Peyer's patch (tissue), 4 donors: ENCODE data around the gene SNRPA. TPM values are rescaled to one million over a fixed set of nuclear protein-coding genes. Genes with fewer than 3 reads are reported as not detected.

Source experiments
- DNase-seq, 3 donors: peaks; one replicate each; pipeline ENCODE4 v3.0.0-alpha.2; 2017 to 2019
- H3K27ac ChIP-seq, 4 donors: fragments of 200-600 bp; sonication (generic); one replicate each; pipeline ENCODE4 v1.5.1; 2016 to 2019
- H3K27me3 ChIP-seq, 2 donors: fragments of 200-600 bp; sonication (generic); one replicate each; pipeline ENCODE4 v1.5.1; 2019
- H3K36me3 ChIP-seq, 3 donors: fragments of 200-600 bp; sonication (generic); one replicate each; pipeline ENCODE4 v1.5.1; 2016 to 2019
- H3K4me1 ChIP-seq, 4 donors: fragments of 200-600 bp; sonication (generic); one replicate each; pipeline ENCODE4 v1.5.1; 2016 to 2019
- H3K4me3 ChIP-seq, 4 donors: fragments of 200-600 bp; sonication (generic); 1 replicate in 3 of 4; 2 replicates in 1 of 4; pipeline ENCODE4 v1.5.1; 2016 to 2019; ENCODE audit warnings: mild to moderate bottlenecking in 1 of 4
- H3K9me3 ChIP-seq, 4 donors: fragments of 200-600 bp; sonication (generic); one replicate each; pipeline ENCODE4 v1.5.1; 2016 to 2019; ENCODE audit warnings: mild to moderate bottlenecking in 1 of 4
- POLR2A ChIP-seq, 2 donors: fragments of 450-650 bp; IDR thresholded peaks; one replicate each; pipeline ENCODE4 v1.5.1; 2017; ENCODE audit warnings: antibody characterized with exemption in 2 of 2, mild to moderate bottlenecking in 2 of 2, moderate library complexity in 2 of 2
- total RNA-seq, 4 donors: library from RNA; depleted of rRNA; stranded (reverse); fragments of >200 nt; gene quantifications; one replicate each; pipeline ENCODE4 v1.1.0, GENCODE V29; 2016
- TF ChIP-seq, protein P1 (sequence below), 6 experiments: fragments of 450-650 bp in 4 of 6; fragments of 200-600 bp in 2 of 6; sonication (generic) in 1 of 6; IDR thresholded peaks; one replicate each; pipeline ENCODE4 v1.5.1; 2017 to 2019; ENCODE audit warnings: antibody characterized with exemption in 6 of 6, mild to moderate bottlenecking in 3 of 6, moderate library complexity in 1 of 6

SNRPA gene
- total RNA-seq, 4 donors from 2014 or later = 44.5 to 104 (median 72.1) TPM

DNA sequence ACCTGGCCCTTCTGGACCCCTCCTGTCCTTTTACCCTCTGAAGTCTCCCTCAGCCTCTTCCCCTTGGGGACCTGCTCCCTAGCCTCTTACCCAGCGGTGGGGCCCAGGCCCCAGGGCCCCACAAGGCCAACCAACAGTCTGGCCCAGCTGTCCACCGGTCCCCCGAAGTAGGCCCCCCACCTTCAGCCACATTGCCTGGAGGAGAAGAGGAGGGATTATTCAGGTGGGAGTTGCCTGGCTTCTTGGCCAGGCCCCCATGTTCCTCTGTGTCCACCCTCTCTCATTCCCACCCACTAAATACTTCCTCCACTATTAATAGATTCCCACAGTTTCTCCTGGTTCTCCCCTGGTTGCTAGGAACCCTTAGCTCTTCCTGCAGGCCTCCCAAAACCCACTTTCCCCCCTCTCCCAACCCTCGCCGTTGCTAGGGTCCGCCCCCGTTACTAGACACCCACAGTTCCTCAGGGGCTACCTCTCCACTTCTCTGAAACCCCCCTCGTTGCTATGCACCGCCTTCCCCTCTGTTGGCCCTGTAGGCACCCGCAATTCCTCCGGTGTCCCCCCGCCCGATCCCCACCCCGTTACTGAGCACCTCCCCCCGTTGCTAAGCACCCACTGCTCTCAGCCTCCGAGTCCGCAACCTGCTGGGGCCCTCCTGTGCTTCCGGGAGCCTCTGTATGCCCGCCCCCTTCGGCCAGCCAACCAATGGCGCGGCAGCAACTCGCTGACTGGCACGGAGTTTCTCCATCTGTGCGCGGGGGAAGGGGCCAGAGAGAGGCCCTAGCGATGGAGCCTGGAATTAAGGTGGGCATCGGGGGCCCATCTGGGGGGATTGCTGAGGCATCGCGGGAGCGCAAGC lies 36.3 kb upstream of the SNRPA start:
- no peak for TF ChIP-seq POLR2A (IDR thresholded peaks at IDR 0.05)
- TF ChIP-seq, protein P1, sequence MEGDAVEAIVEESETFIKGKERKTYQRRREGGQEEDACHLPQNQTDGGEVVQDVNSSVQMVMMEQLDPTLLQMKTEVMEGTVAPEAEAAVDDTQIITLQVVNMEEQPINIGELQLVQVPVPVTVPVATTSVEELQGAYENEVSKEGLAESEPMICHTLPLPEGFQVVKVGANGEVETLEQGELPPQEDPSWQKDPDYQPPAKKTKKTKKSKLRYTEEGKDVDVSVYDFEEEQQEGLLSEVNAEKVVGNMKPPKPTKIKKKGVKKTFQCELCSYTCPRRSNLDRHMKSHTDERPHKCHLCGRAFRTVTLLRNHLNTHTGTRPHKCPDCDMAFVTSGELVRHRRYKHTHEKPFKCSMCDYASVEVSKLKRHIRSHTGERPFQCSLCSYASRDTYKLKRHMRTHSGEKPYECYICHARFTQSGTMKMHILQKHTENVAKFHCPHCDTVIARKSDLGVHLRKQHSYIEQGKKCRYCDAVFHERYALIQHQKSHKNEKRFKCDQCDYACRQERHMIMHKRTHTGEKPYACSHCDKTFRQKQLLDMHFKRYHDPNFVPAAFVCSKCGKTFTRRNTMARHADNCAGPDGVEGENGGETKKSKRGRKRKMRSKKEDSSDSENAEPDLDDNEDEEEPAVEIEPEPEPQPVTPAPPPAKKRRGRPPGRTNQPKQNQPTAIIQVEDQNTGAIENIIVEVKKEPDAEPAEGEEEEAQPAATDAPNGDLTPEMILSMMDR (IDR thresholded peaks at IDR 0.05) = peak in 1 of 6 experiments; percentile 5
- DNase-seq = peak; percentile 95 to 97 (median 96)
- peaks cover 0 to 28% (median 0%) of the 10 kb centered on the region in 3 donors for H3K36me3 ChIP-seq
- H3K9me3 ChIP-seq = no peaks in the 10 kb centered on the region
- peak overlapping the region; percentile 89 to 99 (median 96) for H3K27ac ChIP-seq
- H3K4me1 ChIP-seq = peaks cover 0 to 42% (median 17%) of the 10 kb centered on the region in 4 donors
- no peaks in the 10 kb centered on the region for H3K27me3 ChIP-seq
- H3K4me3 ChIP-seq = peak overlapping the region; percentile 69 to 91 (median 81)

- TF ChIP-seq POLR2A (IDR thresholded peaks at IDR 0.05) = no peak
- TF ChIP-seq, protein P1 (IDR thresholded peaks at IDR 0.05) = no peak
- H3K27ac ChIP-seq = peak overlapping the region; percentile 89 to 99 (median 96)
- peak overlapping the region; percentile 69 to 91 (median 81) for H3K4me3 ChIP-seq
- H3K4me1 ChIP-seq = peaks cover 0 to 42% (median 24%) of the 10 kb centered on the region in 4 donors
- no peaks in the 10 kb centered on the region for H3K27me3 ChIP-seq
- peaks cover 0 to 20% (median 0%) of the 10 kb centered on the region in 3 donors for H3K36me3 ChIP-seq
- H3K9me3 ChIP-seq = no peaks in the 10 kb centered on the region
- DNase-seq = peak; percentile 16 to 58 (median 54)
Observed at GRCh38 chr19:40716031-40716481, 34.9 kb upstream of the SNRPA start.

DNA sequence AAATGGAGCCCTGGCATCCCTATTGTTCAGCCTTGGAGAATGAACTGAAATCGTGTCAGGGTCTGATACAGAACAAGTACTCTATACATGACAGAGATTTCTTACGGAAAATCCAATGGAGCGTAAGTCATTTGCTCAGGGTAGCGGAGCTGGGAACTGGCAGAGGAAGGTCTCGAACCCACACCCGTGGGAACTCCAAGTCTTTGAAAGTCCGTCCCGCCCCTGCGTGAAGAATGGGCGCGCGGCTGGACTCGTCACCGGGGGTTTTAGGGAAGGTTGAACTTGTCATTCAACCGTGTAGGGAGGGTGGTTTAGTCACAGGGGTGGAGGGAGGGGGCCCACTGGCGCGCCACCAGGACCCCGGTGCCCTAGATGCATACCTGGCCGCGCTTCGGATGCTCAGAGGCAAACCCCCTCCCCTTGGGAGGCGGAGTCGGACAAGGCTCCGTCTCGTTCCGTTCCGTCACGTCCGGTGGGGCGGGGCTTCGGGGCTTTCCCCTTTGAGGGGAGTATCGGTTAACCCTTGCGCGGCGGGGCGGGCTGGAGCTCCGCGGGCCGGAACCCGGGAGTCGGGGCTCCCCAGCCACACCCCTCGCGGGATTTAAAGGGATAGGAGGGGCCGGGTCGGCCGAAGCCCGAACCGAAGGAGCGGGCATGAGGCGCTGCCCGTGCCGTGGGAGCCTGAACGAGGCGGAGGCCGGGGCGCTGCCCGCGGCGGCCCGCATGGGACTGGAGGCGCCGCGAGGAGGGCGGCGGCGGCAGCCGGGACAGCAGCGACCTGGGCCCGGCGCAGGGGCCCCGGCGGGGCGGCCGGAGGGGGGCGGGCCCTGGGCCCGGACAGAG lies 34.3 kb upstream of the SNRPA start, which contains the start of the genes COQ8B and ITPKC:
COQ8B (minus strand) TSS at position 405 of the 843 bp plus-strand sequence. CDS start 2,254 bp downstream, outside the sequence.
ITPKC (plus strand) TSS at position 631 of the 843 bp plus-strand sequence; CDS start at position 655, 24 bp downstream.
- Histone ChIP-seq H3K27me3 (no peaks in the 10 kb centered on the region), H3K36me3 (peaks cover 0 to 15% (median 0%) of the 10 kb centered on the region in 3 donors), H3K27ac (peak within 1 kb of the TSS; percentile 89 to 99 (median 96)), H3K9me3 (no peaks in the 10 kb centered on the region), H3K4me1 (peaks cover 0 to 46% (median 26%) of the 10 kb centered on the region in 4 donors), H3K4me3 (peak within 1 kb of the TSS; percentile 69 to 91 (median 81))
- TF ChIP-seq, protein P1 (IDR thresholded peaks at IDR 0.05) = peak in 4 of 6 experiments; percentile 13 to 49 (median 46)
- TF ChIP-seq POLR2A (IDR thresholded peaks at IDR 0.05) = peak; percentile 42 to 95
- DNase-seq = peak; percentile 100

DNA sequence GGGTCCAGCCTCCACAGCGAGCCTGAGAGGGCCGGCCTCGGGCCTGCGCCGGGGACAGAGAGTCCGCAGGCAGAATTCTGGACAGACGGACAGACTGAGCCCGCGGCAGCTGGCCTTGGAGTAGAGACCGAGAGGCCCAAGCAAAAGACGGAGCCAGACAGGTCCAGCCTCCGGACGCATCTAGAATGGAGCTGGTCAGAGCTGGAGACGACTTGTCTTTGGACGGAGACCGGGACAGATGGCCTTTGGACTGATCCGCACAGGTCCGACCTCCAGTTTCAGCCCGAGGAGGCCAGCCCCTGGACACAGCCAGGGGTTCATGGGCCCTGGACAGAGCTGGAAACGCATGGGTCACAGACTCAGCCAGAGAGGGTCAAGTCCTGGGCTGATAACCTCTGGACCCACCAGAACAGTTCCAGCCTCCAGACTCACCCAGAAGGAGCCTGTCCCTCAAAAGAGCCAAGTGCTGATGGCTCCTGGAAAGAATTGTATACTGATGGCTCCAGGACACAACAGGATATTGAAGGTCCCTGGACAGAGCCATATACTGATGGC lies 33.6 kb upstream of the SNRPA start:
- H3K4me1 ChIP-seq = peaks cover 0 to 53% (median 26%) of the 10 kb centered on the region in 4 donors
- no peaks in the 10 kb centered on the region for H3K9me3 ChIP-seq
- peaks cover 0 to 13% (median 0%) of the 10 kb centered on the region in 3 donors for H3K36me3 ChIP-seq
- peak overlapping the region; percentile 69 to 91 (median 81) for H3K4me3 ChIP-seq
- TF ChIP-seq POLR2A (IDR thresholded peaks at IDR 0.05) = peak; percentile 39 to 48
- TF ChIP-seq, protein P1 (IDR thresholded peaks at IDR 0.05) = no peak
- H3K27ac ChIP-seq = peak overlapping the region; percentile 89 to 99 (median 96)
- no peaks in the 10 kb centered on the region for H3K27me3 ChIP-seq
- peak in 2 of 3 donors; percentile 69 to 74 for DNase-seq
